Measurements from ENCODE around the gene SHROOM1. TPM values are rescaled to one million over a fixed set of nuclear protein-coding genes. Genes with fewer than 3 reads are reported as not detected.

Gene SHROOM1
- total RNA-seq, 2 experiments from 2014 or later: 0.60 to 2.4 TPM

GRCh38 chr5:132825834-132826391 is 4.5 kb downstream of the SHROOM1 start:
- H3K9me2 ChIP-seq (ENCODE audit: insufficient read depth, low read length): no peaks in the 10 kb centered on the region
- peaks cover 5% of the 10 kb centered on the region for H3K4me1 ChIP-seq (ENCODE audit: insufficient read depth, low read length, poor library complexity, severe bottlenecking)
- ChIA-PET POLR2A (interaction anchor here (0.6 kb wide), 1 partner anchor 75 kb away, joined by 3 read pairs; no protein-coding TSS in a partner anchor), CTCF (ENCODE audit: unreplicated experiment) (interaction anchor here (0.5 kb wide), 1 partner anchor 166 kb away, joined by 3 read pairs; no protein-coding TSS in a partner anchor)
- no peak overlapping the region for H3K4me3 ChIP-seq (ENCODE audit: low read depth, low read length, poor library complexity, severe bottlenecking)
- no TSS peak for BruUV-seq (replicated peaks)
- intact Hi-C loops (cut with micrococcal nuclease; ENCODE audit: unreplicated experiment): no loop called here
- H3K9me3 ChIP-seq (ENCODE audit: low read length): no peaks in the 10 kb centered on the region
- TF ChIP-seq CTCF (conservative IDR thresholded peaks at IDR 0.05; ENCODE audit: low read length) (no peak), EZH2phosphoT487 (IDR thresholded peaks at IDR 0.05; ENCODE audit: borderline replicate concordance, low read depth, low read length) (no peak)
- no peaks in the 10 kb centered on the region for H3K79me2 ChIP-seq (ENCODE audit: insufficient read depth, low read depth, low read length)
- H2AFZ ChIP-seq (ENCODE audit: low read length): no peak overlapping the region
- DNase-seq (ENCODE audit: low spot score): no peak
- H4K20me1 ChIP-seq (ENCODE audit: insufficient read depth, low read length): no peaks in the 10 kb centered on the region
- H3K4me2 ChIP-seq (ENCODE audit: low read length): no peak overlapping the region
- H3K27ac ChIP-seq (ENCODE audit: low read depth, low read length, poor library complexity, severe bottlenecking): no peak overlapping the region
- H3K36me3 ChIP-seq (ENCODE audit: insufficient read depth, low read length): no peaks in the 10 kb centered on the region

- Histone ChIP-seq H3K27ac (ENCODE audit: low read depth, low read length, poor library complexity, severe bottlenecking) (no peak overlapping the region), H2AFZ (ENCODE audit: low read length) (no peak overlapping the region), H3K79me2 (ENCODE audit: insufficient read depth, low read depth, low read length) (no peaks in the 10 kb centered on the region), H3K9me2 (ENCODE audit: insufficient read depth, low read length) (no peaks in the 10 kb centered on the region), H3K4me2 (ENCODE audit: low read length) (no peak overlapping the region), H3K4me3 (ENCODE audit: low read depth, low read length, poor library complexity, severe bottlenecking) (no peak overlapping the region), H3K9me3 (ENCODE audit: low read length) (no peaks in the 10 kb centered on the region), H3K36me3 (ENCODE audit: insufficient read depth, low read length) (no peaks in the 10 kb centered on the region), H4K20me1 (ENCODE audit: insufficient read depth, low read length) (no peaks in the 10 kb centered on the region), H3K4me1 (ENCODE audit: insufficient read depth, low read length, poor library complexity, severe bottlenecking) (no peaks in the 10 kb centered on the region)
- TF ChIP-seq EZH2phosphoT487 (IDR thresholded peaks at IDR 0.05; ENCODE audit: borderline replicate concordance, low read depth, low read length) (no peak), CTCF (conservative IDR thresholded peaks at IDR 0.05; ENCODE audit: low read length) (no peak)
- BruUV-seq (replicated peaks): no TSS peak
- intact Hi-C loops (cut with micrococcal nuclease; ENCODE audit: unreplicated experiment): no loop called here
- no peak for DNase-seq (ENCODE audit: low spot score)
- ChIA-PET CTCF (ENCODE audit: unreplicated experiment) (no interaction called here), POLR2A (interaction anchor here (0.6 kb wide), 1 partner anchor 75 kb away, joined by 3 read pairs; no protein-coding TSS in a partner anchor)
These were observed 5.2 kb downstream of the SHROOM1 start for GRCh38 chr5:132825033-132825833.

- no peaks in the 10 kb centered on the region for H3K4me1 ChIP-seq (ENCODE audit: insufficient read depth, low read length, poor library complexity, severe bottlenecking)
- no peak for DNase-seq (ENCODE audit: low spot score)
- no TSS peak for BruUV-seq (replicated peaks)
- no peaks in the 10 kb centered on the region for H3K79me2 ChIP-seq (ENCODE audit: insufficient read depth, low read depth, low read length)
- CTCF ChIA-PET (ENCODE audit: unreplicated experiment): interaction anchor here (1.5 kb wide), 1 partner anchor 10 kb away, joined by 3 read pairs; no protein-coding TSS in a partner anchor
- intact Hi-C loops (cut with micrococcal nuclease; ENCODE audit: unreplicated experiment): loop anchor here (5.0 kb wide), 1 partner anchor 162 kb away; no protein-coding TSS in a partner anchor
- no peaks in the 10 kb centered on the region for H3K36me3 ChIP-seq (ENCODE audit: insufficient read depth, low read length)
- H3K4me3 ChIP-seq (ENCODE audit: low read depth, low read length, poor library complexity, severe bottlenecking): no peak overlapping the region
- H3K9me3 ChIP-seq (ENCODE audit: low read length): no peaks in the 10 kb centered on the region
- H3K9me2 ChIP-seq (ENCODE audit: insufficient read depth, low read length): no peaks in the 10 kb centered on the region
- no peak for TF ChIP-seq EZH2phosphoT487 (IDR thresholded peaks at IDR 0.05; ENCODE audit: borderline replicate concordance, low read depth, low read length)
- no peak for TF ChIP-seq CTCF (conservative IDR thresholded peaks at IDR 0.05; ENCODE audit: low read length)
- POLR2A ChIA-PET: no interaction called here
- no peak overlapping the region for H3K27ac ChIP-seq (ENCODE audit: low read depth, low read length, poor library complexity, severe bottlenecking)
- H2AFZ ChIP-seq (ENCODE audit: low read length): no peak overlapping the region
- no peaks in the 10 kb centered on the region for H4K20me1 ChIP-seq (ENCODE audit: insufficient read depth, low read length)
- H3K4me2 ChIP-seq (ENCODE audit: low read length): no peak overlapping the region
These were observed 6.0 kb downstream of the SHROOM1 start for GRCh38 chr5:132824426-132824825.
